Measurements from ENCODE around the gene MKS1.

MKS1 gene

GRCh38 chr17:58265902-58266875, 47.1 kb upstream of the MKS1 start:
- TF ChIP-seq ZNF391 (tag by site-specific recombination; IDR thresholded peaks at IDR 0.05; ENCODE audit: borderline replicate concordance, low read depth) (no peak), ZNF248 (tag by site-specific recombination; IDR thresholded peaks at IDR 0.05) (no peak), ZSCAN16 (tag by site-specific recombination; IDR thresholded peaks at IDR 0.05) (no peak), ZNF394 (tag by site-specific recombination; IDR thresholded peaks at IDR 0.05; ENCODE audit: borderline replicate concordance) (no peak), ZSCAN4 (tag by site-specific recombination; IDR thresholded peaks at IDR 0.05) (no peak), ELK4 (IDR thresholded peaks at IDR 0.05; ENCODE audit: borderline replicate concordance, low read depth, low read length) (no peak), GFI1B (tag by site-specific recombination; IDR thresholded peaks at IDR 0.05) (no peak), KLF1 (tag by site-specific recombination; IDR thresholded peaks at IDR 0.05) (no peak), ZNF639 (tag by site-specific recombination; IDR thresholded peaks at IDR 0.05) (no peak)
- Histone ChIP-seq H3K9me3 (ENCODE audit: control insufficient read depth, insufficient read depth, low read depth, low read length) (peaks cover 1% of the 10 kb centered on the region; the same call in 1 of the 2 replicates), H3K36me3 (ENCODE audit: control insufficient read depth in 2 of 2, insufficient read depth in 1 of 2, low read length in 2 of 2) (no peaks in the 10 kb centered on the region), H3K27ac (ENCODE audit: extremely low read depth, low read depth, low read length) (no peak overlapping the region), H3K4me3 (ENCODE audit: low read depth, low read length) (no peak overlapping the region), H3K4me1 (ENCODE audit: control insufficient read depth, insufficient read depth, low read length) (no peaks in the 10 kb centered on the region)
- ChIA-PET CTCF (interaction anchor here (1.0 to 1.7 kb wide), 3 partner anchors 10 to 66 kb away, joined by 3 to 8 read pairs (median 3); no protein-coding TSS in a partner anchor), POLR2A (no interaction called here)

- CTCF ChIA-PET: interaction anchor here (1.1 to 1.7 kb wide), 2 partner anchors 11 to 16 kb away, joined by 3 to 8 read pairs; no protein-coding TSS in a partner anchor
- Histone ChIP-seq H3K4me1 (ENCODE audit: control insufficient read depth, insufficient read depth, low read length) (no peaks in the 10 kb centered on the region), H3K27ac (ENCODE audit: extremely low read depth, low read depth, low read length) (no peak overlapping the region), H3K4me3 (ENCODE audit: low read depth, low read length) (no peak overlapping the region), H3K9me3 (ENCODE audit: control insufficient read depth, insufficient read depth, low read depth, low read length) (peaks cover 3% of the 10 kb centered on the region; the same call in 1 of the 2 replicates), H3K36me3 (ENCODE audit: control insufficient read depth in 2 of 2, insufficient read depth in 1 of 2, low read length in 2 of 2) (no peaks in the 10 kb centered on the region)
- POLR2A ChIA-PET: interaction anchor here (0.9 kb wide), 1 partner anchor 52 kb away, joined by 6 read pairs; no protein-coding TSS in a partner anchor
- TF ChIP-seq ZBTB20 (tag by site-specific recombination; IDR thresholded peaks at IDR 0.05) (no peak), REST (tag by site-specific recombination; IDR thresholded peaks at IDR 0.05) (no peak), ZFHX2 (tag by site-specific recombination; conservative IDR thresholded peaks at IDR 0.05) (no peak), ZNF624 (tag by site-specific recombination; IDR thresholded peaks at IDR 0.05) (no peak), YY2 (tag by site-specific recombination; IDR thresholded peaks at IDR 0.05) (no peak), ZBTB49 (tag by site-specific recombination; IDR thresholded peaks at IDR 0.05; ENCODE audit: low read depth) (no peak), RBAK (tag by site-specific recombination; IDR thresholded peaks at IDR 0.05) (no peak), KLF16 (tag by site-specific recombination; IDR thresholded peaks at IDR 0.05) (no peak), ZBTB48 (tag by site-specific recombination; IDR thresholded peaks at IDR 0.05) (no peak), ZNF133 (tag by site-specific recombination; IDR thresholded peaks at IDR 0.05) (no peak), ZXDB (tag by site-specific recombination; IDR thresholded peaks at IDR 0.05) (no peak), HOXC10 (CRISPR knock-in tag; IDR thresholded peaks at IDR 0.05) (no peak), ZNF513 (tag by site-specific recombination; IDR thresholded peaks at IDR 0.05) (no peak)
Measured at GRCh38 chr17:58265271-58265670, 46.2 kb upstream of the MKS1 start.

Measured in HEK293 (cell line).